GM12878 (cell line): ENCODE measurements around the gene CC2D1A. TPM values are rescaled to one million over a fixed set of nuclear protein-coding genes. Genes with fewer than 3 reads are reported as not detected.
A peak's percentile ranks its signal among the peaks of the same experiment; 100 is the strongest.

Experiments used
- ATAC-seq: fragments of 200-7000 bp; cut with Tn5 transposase; 3 replicates; pipeline ENCODE4 v1.9.1; 2020; ENCODE audit warnings: mild to moderate bottlenecking, moderate library complexity
- BruUV-seq: library from RNA; stranded (reverse); fragments of 400-500 nt; replicated peaks from 2 replicates; lab custom pipeline; 2021; lab: Mats Ljungman, UMichigan
- CTCF ChIA-PET: fragments of 300-600 bp; sonication (Branson Sonifier 250); formaldehyde crosslinking; extraction: SDS; loops from one replicate; lab custom pipeline; 2021; ENCODE audit warnings: inconsistent platforms; lab: Yijun Ruan, JAX
- POLR2A ChIA-PET: fragments of 350-600 bp; formaldehyde crosslinking; extraction: SDS; loops from one replicate; lab custom pipeline; 2021; ENCODE audit warnings: inconsistent platforms; lab: Charles Lee
- RAD21 ChIA-PET: fragments of 300-600 bp; sonication (Branson Sonifier 250); formaldehyde crosslinking; loops from one replicate; lab custom pipeline; 2023; ENCODE audit warnings: antibody characterized with exemption; ENCODE audit not compliant: unreplicated experiment; lab: Charles Lee
- SMC1A ChIA-PET: fragments of 300-600 bp; sonication (Branson Sonifier 250); formaldehyde crosslinking; loops from one replicate; lab custom pipeline; 2023; ENCODE audit not compliant: unreplicated experiment, uncharacterized antibody; lab: Charles Lee
- DNase-seq: peaks from one replicate; pipeline ENCODE4 v3.0.0-alpha.2; 2011; ENCODE audit warnings: low read depth, low spot score
- FAIRE-seq: peaks from 3 replicates; lab custom pipeline; 2011; peaks lifted over from hg19 to GRCh38; lab: Jason Lieb, UNC
- H2AFZ ChIP-seq: 2 replicates; pipeline ENCODE4 v1.6.0; 2011; ENCODE audit warnings: low read depth, low read length, control low read depth; ENCODE audit not compliant: control insufficient read depth
- H3K27ac ChIP-seq: 2 replicates; pipeline ENCODE4 v1.5.1; 2011; ENCODE audit warnings: control low read depth; ENCODE audit not compliant: control insufficient read depth, insufficient read depth
- H3K27me3 ChIP-seq, 2 experiments: replicated peaks in 1 of 2; 2 replicates each; pipeline versions ENCODE4 v1.6.0 to v1.6.1; 2011; ENCODE audit warnings: low read length in 1 of 2; ENCODE audit not compliant: control insufficient read depth in 2 of 2, insufficient read depth in 2 of 2
- H3K36me3 ChIP-seq, 2 experiments: 2 replicates each; pipeline ENCODE4 v1.5.1; 2011; ENCODE audit warnings: low read length in 1 of 2; ENCODE audit not compliant: control insufficient read depth in 2 of 2, insufficient read depth in 2 of 2
- H3K4me1 ChIP-seq: 2 replicates; pipeline ENCODE4 v1.6.1; 2011; ENCODE audit warnings: mild to moderate bottlenecking, low read length, moderate library complexity, mixed read lengths; ENCODE audit not compliant: control insufficient read depth, insufficient read depth
- H3K4me2 ChIP-seq: 2 replicates; pipeline ENCODE4 v1.6.0; 2011; ENCODE audit warnings: control low read depth; ENCODE audit not compliant: control insufficient read depth, insufficient read depth
- H3K4me3 ChIP-seq: fragments of 200-600 bp; sonication (generic); 2 replicates; pipeline ENCODE4 v1.5.1; 2016
- H3K79me2 ChIP-seq: 2 replicates; pipeline ENCODE4 v1.6.0; 2011; ENCODE audit warnings: low read length; ENCODE audit not compliant: control insufficient read depth, insufficient read depth
- H3K9ac ChIP-seq: 2 replicates; pipeline ENCODE4 v1.8.0; 2011; ENCODE audit warnings: low read length, control low read depth, mixed read lengths; ENCODE audit not compliant: control insufficient read depth, insufficient read depth
- H3K9me3 ChIP-seq: replicated peaks from 3 replicates; pipeline ENCODE4 v1.5.1; 2011; ENCODE audit warnings: mild to moderate bottlenecking, low read length; ENCODE audit not compliant: control insufficient read depth, insufficient read depth
- H4K20me1 ChIP-seq: 2 replicates; pipeline ENCODE4 v1.6.0; 2011; ENCODE audit not compliant: control insufficient read depth, insufficient read depth
- BHLHE40 ChIP-seq, 2 experiments: fragments of 450-650 bp in 1 of 2; IDR thresholded peaks; 2 replicates each; pipeline ENCODE4 v1.6.1; 2011 to 2017; ENCODE audit warnings: low read depth in 2 of 2, borderline replicate concordance in 1 of 2, improper control_type of control experiment in 1 of 2, low read length in 1 of 2, mild to moderate bottlenecking in 1 of 2
- BRCA1 ChIP-seq: IDR thresholded peaks from 2 replicates; pipeline ENCODE4 v1.6.1; 2011; ENCODE audit warnings: low read depth, low read length, improper control_type of control experiment
- CREM ChIP-seq: IDR thresholded peaks from 2 replicates; pipeline ENCODE4 v1.6.1; 2014; ENCODE audit warnings: antibody characterized with exemption, low read depth
- EGR1 ChIP-seq, 2 experiments: IDR thresholded peaks; 1 replicate in 1 of 2; 2 replicates in 1 of 2; pipeline ENCODE4 v1.6.1; 2011 to 2012; ENCODE audit warnings: low read depth in 2 of 2, low read length in 2 of 2, borderline replicate concordance in 1 of 2, mild to moderate bottlenecking in 1 of 2, moderate library complexity in 1 of 2
- JUND ChIP-seq: IDR thresholded peaks from 2 replicates; pipeline ENCODE4 v1.6.1; 2012; ENCODE audit warnings: low read depth, mild to moderate bottlenecking, low read length, improper control_type of control experiment, moderate library complexity
- MTA3 ChIP-seq: IDR thresholded peaks from 2 replicates; pipeline ENCODE4 v1.6.1; 2012; ENCODE audit warnings: low read length, inconsistent platforms, borderline replicate concordance
- MXI1 ChIP-seq: fragments of 150-350 bp; IDR thresholded peaks from 2 replicates; pipeline ENCODE4 v1.6.1; 2011; ENCODE audit warnings: low read depth, mild to moderate bottlenecking, inconsistent platforms, low read length, improper control_type of control experiment
- NBN ChIP-seq: fragments of 450-650 bp; IDR thresholded peaks from 2 replicates; pipeline ENCODE4 v1.6.1; 2016
- NFYB ChIP-seq: IDR thresholded peaks from 2 replicates; pipeline ENCODE4 v1.6.1; 2011; ENCODE audit warnings: low read depth, mild to moderate bottlenecking, low read length, improper control_type of control experiment, moderate library complexity; ENCODE audit not compliant: insufficient read depth
- ZBED1 ChIP-seq: IDR thresholded peaks from 2 replicates; pipeline ENCODE4 v1.6.1; 2016; ENCODE audit warnings: borderline replicate concordance
- ZSCAN29 ChIP-seq: fragments of 450-650 bp; IDR thresholded peaks from 2 replicates; pipeline ENCODE4 v1.6.1; 2017; ENCODE audit warnings: mild to moderate bottlenecking, moderate library complexity
- WGBS: methylation state at CpG from one replicate; pipeline ENCODE4 v1.1.6; 2016; ENCODE audit warnings: low lambda C conversion rate; ENCODE audit not compliant: insufficient replicate concordance, insufficient coverage; ENCODE audit errors: missing lambda C conversion rate; 5-methylcytosine and 5-hydroxymethylcytosine counted together
- in situ Hi-C: fragments of 300-500 bp; cut with MboI; formaldehyde crosslinking; loops from 9 replicates; pipeline ENCODE4 v1.14.3; 2018; ENCODE audit warnings: mixed read lengths
- intact Hi-C: fragments of 100-400 bp; cut with micrococcal nuclease; formaldehyde crosslinking; loops from one replicate; pipeline ENCODE4 v1.14.2; 2022; ENCODE audit not compliant: unreplicated experiment
- polyA plus RNA-seq, 11 experiments: library from polyadenylated mRNA; depleted of rRNA in 4 of 11; unstranded in 6 of 11; stranded (reverse) in 5 of 11; fragments of >200 nt; fragmentation: Nextera tagmentation in 4 of 11; fragmentation: Illumina TruSeq in 1 of 11; extraction: Ambion mirVana in 4 of 11; extraction: Trizol in 1 of 11; gene quantifications; 1 replicate in 1 of 11; 2 replicates in 10 of 11; pipeline versions ENCODE4 v1.2.1 to v1.2.3, GENCODE V29; 2011 to 2016; ENCODE audit warnings: inconsistent platforms in 2 of 11, missing spikeins in 2 of 11, low read depth in 1 of 11
- total RNA-seq, 4 experiments: library from RNA; depleted of rRNA in 3 of 4; stranded (reverse); fragments of >200 nt in 3 of 4; fragmentation: Illumina TruSeq in 1 of 4; extraction: Trizol in 1 of 4; gene quantifications; 2 replicates each; pipeline versions ENCODE4 v1.2.1 to v1.2.3, GENCODE V29; 2013 to 2021
- TF ChIP-seq, protein P1 (sequence below), 3 experiments: IDR thresholded peaks in 2 of 3; conservative IDR thresholded peaks in 1 of 3; 2 replicates each; pipeline ENCODE4 v1.5.1; 2011; ENCODE audit warnings: low read depth in 3 of 3, low read length in 3 of 3, mild to moderate bottlenecking in 3 of 3, control low read depth in 2 of 3, moderate library complexity in 2 of 3, inconsistent platforms in 1 of 3, mixed read lengths in 1 of 3; ENCODE audit not compliant: control insufficient read depth in 2 of 3, insufficient read depth in 1 of 3; ENCODE audit errors: extremely low read depth in 1 of 3
- TF ChIP-seq, protein P2 (sequence below): fragments of 450-650 bp; formaldehyde crosslinking; IDR thresholded peaks from 2 replicates; pipeline ENCODE4 v1.4.0; 2020; ENCODE audit warnings: mild to moderate bottlenecking, moderate library complexity
- TF ChIP-seq, protein P3 (sequence below): fragments of 450-650 bp; IDR thresholded peaks from 2 replicates; pipeline ENCODE4 v1.6.1; 2016; ENCODE audit warnings: mild to moderate bottlenecking
- TF ChIP-seq, protein P4 (sequence below): IDR thresholded peaks from 2 replicates; pipeline ENCODE4 v1.6.1; 2011; ENCODE audit warnings: low read depth, mild to moderate bottlenecking, low read length, moderate library complexity, borderline replicate concordance; ENCODE audit errors: extremely low read depth

The CC2D1A gene
- total and polyA plus RNA-seq, 10 of the 15 experiments (the other 5 are each of a cell fraction or from before 2014, with no cell fraction given): 0.13 to 36.1 (median 16.1) TPM

DNA sequence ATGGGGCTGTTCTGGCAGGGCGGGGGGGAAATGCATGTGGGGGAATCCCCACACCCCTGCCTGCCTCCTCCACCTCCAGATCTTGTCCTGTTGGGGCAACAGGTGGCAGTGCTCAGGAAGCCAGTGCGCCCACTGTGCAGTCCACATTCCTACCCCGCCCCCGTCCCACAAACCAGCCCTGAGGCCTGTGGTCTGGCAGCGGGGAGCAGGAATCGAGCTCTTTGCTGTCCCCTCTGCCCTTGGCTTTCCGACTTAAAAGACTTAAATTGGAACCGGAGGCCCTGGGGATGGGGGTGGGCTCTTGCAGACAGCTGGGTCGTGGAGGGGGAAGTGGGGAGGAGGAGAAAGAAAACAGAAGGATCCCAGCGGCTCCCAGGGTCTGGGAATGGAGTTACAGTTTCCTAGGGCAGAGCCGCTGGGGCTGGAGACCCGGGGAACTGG is 24.7 kb upstream of the CC2D1A start:
- CTCF ChIA-PET: interaction anchor here (0.6 to 8.1 kb wide), 22 partner anchors 13 to 255 kb away, joined by 3 to 152 read pairs (median 5); partner anchors contain the start of genes ASF1B, IL27RA and MISP3
- H4K20me1 ChIP-seq: no peaks in the 10 kb centered on the region
- SMC1A ChIA-PET: interaction anchor here (0.6 to 6.5 kb wide), 16 partner anchors 19 to 282 kb away, joined by 3 to 47 read pairs (median 4); partner anchors contain the start of genes ASF1B, IL27RA and MISP3
- POLR2A ChIA-PET: interaction anchor here (0.6 to 2.0 kb wide), 9 partner anchors 47 to 402 kb away, joined by 3 to 15 read pairs (median 3); partner anchors contain the start of genes ASF1B, IL27RA and MISP3
- ATAC-seq (peak; percentile 19), DNase-seq (no peak), FAIRE-seq (no peak)
- H3K79me2 ChIP-seq: no peaks in the 10 kb centered on the region
- peak overlapping the region; percentile 85 for H3K4me2 ChIP-seq
- H2AFZ ChIP-seq: peak overlapping the region; percentile 45
- peak overlapping the region; percentile 14; the same call in 1 of the 2 replicates for H3K9ac ChIP-seq
- no peaks in the 10 kb centered on the region for H3K9me3 ChIP-seq
- BruUV-seq: no TSS peak
- H3K4me1 ChIP-seq: peaks cover 25% of the 10 kb centered on the region
- RAD21 ChIA-PET: interaction anchor here (0.8 to 4.5 kb wide), 15 partner anchors 19 to 256 kb away, joined by 3 to 40 read pairs (median 6); partner anchors contain the start of genes ASF1B, DCAF15, IL27RA and MISP3
- in situ Hi-C loops (loop anchor here (5.0 to 25.0 kb wide), 2 partner anchors 191 to 456 kb away; partner anchors contain the start of gene MISP3), intact Hi-C loops (loop anchor here (2.0 to 5.0 kb wide), 3 partner anchors 121 to 284 kb away; partner anchors contain the start of gene ASF1B)
- H3K27ac ChIP-seq: peak overlapping the region; percentile 64
- no peaks in the 10 kb centered on the region for H3K36me3 ChIP-seq
- H3K27me3 ChIP-seq: no peaks in the 10 kb centered on the region
- 23% methylated on average over 12 of the region's 12 CpGs for WGBS
- H3K4me3 ChIP-seq: no peak overlapping the region
- TF ChIP-seq ZBED1 (no peak), BRCA1 (no peak), NFYB (no peak), CREM (no peak), BHLHE40 (IDR thresholded peaks at IDR 0.05; ENCODE audit: borderline replicate concordance in 1 of 2, low read depth in 2 of 2, low read length in 1 of 2) (no peak), EGR1 (IDR thresholded peaks at IDR 0.05; ENCODE audit: borderline replicate concordance in 1 of 2, low read depth in 2 of 2, low read length in 2 of 2) (0 out of 3 replicates have a peak, but pooled peaks of 1 of the 2 experiments have one; percentile 33), MTA3 (no peak; the same call in 1 of the 2 replicates), JUND (no peak), MXI1 (no peak), NBN (no peak), ZSCAN29 (no peak)
- TF ChIP-seq, protein P1, sequence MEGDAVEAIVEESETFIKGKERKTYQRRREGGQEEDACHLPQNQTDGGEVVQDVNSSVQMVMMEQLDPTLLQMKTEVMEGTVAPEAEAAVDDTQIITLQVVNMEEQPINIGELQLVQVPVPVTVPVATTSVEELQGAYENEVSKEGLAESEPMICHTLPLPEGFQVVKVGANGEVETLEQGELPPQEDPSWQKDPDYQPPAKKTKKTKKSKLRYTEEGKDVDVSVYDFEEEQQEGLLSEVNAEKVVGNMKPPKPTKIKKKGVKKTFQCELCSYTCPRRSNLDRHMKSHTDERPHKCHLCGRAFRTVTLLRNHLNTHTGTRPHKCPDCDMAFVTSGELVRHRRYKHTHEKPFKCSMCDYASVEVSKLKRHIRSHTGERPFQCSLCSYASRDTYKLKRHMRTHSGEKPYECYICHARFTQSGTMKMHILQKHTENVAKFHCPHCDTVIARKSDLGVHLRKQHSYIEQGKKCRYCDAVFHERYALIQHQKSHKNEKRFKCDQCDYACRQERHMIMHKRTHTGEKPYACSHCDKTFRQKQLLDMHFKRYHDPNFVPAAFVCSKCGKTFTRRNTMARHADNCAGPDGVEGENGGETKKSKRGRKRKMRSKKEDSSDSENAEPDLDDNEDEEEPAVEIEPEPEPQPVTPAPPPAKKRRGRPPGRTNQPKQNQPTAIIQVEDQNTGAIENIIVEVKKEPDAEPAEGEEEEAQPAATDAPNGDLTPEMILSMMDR (IDR thresholded peaks at IDR 0.05 in 2 of 3, conservative IDR thresholded peaks at IDR 0.05 in 1 of 3; ENCODE audit: control insufficient read depth in 2 of 3, extremely low read depth in 1 of 3, insufficient read depth in 1 of 3, low read depth in 3 of 3, low read length in 3 of 3): peak in 1 of 3 experiments; percentile 7; a peak in 1 of 6 replicates
- TF ChIP-seq, protein P2, sequence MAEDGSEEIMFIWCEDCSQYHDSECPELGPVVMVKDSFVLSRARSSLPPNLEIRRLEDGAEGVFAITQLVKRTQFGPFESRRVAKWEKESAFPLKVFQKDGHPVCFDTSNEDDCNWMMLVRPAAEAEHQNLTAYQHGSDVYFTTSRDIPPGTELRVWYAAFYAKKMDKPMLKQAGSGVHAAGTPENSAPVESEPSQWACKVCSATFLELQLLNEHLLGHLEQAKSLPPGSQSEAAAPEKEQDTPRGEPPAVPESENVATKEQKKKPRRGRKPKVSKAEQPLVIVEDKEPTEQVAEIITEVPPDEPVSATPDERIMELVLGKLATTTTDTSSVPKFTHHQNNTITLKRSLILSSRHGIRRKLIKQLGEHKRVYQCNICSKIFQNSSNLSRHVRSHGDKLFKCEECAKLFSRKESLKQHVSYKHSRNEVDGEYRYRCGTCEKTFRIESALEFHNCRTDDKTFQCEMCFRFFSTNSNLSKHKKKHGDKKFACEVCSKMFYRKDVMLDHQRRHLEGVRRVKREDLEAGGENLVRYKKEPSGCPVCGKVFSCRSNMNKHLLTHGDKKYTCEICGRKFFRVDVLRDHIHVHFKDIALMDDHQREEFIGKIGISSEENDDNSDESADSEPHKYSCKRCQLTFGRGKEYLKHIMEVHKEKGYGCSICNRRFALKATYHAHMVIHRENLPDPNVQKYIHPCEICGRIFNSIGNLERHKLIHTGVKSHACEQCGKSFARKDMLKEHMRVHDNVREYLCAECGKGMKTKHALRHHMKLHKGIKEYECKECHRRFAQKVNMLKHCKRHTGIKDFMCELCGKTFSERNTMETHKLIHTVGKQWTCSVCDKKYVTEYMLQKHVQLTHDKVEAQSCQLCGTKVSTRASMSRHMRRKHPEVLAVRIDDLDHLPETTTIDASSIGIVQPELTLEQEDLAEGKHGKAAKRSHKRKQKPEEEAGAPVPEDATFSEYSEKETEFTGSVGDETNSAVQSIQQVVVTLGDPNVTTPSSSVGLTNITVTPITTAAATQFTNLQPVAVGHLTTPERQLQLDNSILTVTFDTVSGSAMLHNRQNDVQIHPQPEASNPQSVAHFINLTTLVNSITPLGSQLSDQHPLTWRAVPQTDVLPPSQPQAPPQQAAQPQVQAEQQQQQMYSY (CRISPR knock-in tag): no peak
- TF ChIP-seq, protein P3, sequence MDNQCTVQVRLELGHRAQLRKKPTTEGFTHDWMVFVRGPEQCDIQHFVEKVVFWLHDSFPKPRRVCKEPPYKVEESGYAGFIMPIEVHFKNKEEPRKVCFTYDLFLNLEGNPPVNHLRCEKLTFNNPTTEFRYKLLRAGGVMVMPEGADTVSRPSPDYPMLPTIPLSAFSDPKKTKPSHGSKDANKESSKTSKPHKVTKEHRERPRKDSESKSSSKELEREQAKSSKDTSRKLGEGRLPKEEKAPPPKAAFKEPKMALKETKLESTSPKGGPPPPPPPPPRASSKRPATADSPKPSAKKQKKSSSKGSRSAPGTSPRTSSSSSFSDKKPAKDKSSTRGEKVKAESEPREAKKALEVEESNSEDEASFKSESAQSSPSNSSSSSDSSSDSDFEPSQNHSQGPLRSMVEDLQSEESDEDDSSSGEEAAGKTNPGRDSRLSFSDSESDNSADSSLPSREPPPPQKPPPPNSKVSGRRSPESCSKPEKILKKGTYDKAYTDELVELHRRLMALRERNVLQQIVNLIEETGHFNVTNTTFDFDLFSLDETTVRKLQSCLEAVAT: no peak
- TF ChIP-seq, protein P4, sequence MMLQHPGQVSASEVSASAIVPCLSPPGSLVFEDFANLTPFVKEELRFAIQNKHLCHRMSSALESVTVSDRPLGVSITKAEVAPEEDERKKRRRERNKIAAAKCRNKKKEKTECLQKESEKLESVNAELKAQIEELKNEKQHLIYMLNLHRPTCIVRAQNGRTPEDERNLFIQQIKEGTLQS: no peak
